Cardiac fibroblast (primary cell): ENCODE results near the gene ZBTB22.

ENCODE experiments used
- DNase-seq, 2 donors: peaks; one replicate each; pipeline versions ENCODE4 v3.0.0 to v3.0.0-alpha.2; 2010; ENCODE audit warnings: low read depth in 2 of 2
- H3K4me3 ChIP-seq, 2 donors: replicated peaks in 1 of 2; 1 replicate in 1 of 2; 2 replicates in 1 of 2; pipeline ENCODE4 v1.5.1; 2011; ENCODE audit warnings: low read depth in 2 of 2, low read length in 2 of 2, mild to moderate bottlenecking in 2 of 2, moderate library complexity in 1 of 2
- TF ChIP-seq, protein P1 (sequence below): IDR thresholded peaks from one replicate; pipeline ENCODE4 v1.5.1; 2011; ENCODE audit warnings: low read depth, mild to moderate bottlenecking, low read length, inconsistent platforms

The ZBTB22 gene

DNA sequence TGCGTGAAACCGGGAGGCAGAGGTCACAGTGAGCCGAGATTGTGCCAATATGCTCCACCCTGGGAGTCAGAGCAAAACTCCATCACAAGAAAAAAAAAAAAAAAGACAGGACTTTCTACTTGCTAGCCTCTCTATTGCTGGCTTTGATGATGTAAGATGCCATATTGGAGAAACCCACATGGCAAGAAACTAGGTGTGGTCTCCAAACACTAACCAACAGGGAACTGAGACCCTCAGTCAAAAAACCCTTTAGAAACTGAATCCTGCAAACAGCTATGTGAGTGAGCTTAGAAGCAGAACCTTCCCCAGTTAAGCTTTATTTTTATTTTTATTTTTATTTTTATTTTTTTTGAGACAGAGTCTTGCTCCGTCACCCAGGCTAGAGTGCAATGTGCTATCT is 18.4 kb upstream of the ZBTB22 start:
- TF ChIP-seq, protein P1, sequence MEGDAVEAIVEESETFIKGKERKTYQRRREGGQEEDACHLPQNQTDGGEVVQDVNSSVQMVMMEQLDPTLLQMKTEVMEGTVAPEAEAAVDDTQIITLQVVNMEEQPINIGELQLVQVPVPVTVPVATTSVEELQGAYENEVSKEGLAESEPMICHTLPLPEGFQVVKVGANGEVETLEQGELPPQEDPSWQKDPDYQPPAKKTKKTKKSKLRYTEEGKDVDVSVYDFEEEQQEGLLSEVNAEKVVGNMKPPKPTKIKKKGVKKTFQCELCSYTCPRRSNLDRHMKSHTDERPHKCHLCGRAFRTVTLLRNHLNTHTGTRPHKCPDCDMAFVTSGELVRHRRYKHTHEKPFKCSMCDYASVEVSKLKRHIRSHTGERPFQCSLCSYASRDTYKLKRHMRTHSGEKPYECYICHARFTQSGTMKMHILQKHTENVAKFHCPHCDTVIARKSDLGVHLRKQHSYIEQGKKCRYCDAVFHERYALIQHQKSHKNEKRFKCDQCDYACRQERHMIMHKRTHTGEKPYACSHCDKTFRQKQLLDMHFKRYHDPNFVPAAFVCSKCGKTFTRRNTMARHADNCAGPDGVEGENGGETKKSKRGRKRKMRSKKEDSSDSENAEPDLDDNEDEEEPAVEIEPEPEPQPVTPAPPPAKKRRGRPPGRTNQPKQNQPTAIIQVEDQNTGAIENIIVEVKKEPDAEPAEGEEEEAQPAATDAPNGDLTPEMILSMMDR, result no peak
- no peak for DNase-seq
- no peak overlapping the region for H3K4me3 ChIP-seq

DNA sequence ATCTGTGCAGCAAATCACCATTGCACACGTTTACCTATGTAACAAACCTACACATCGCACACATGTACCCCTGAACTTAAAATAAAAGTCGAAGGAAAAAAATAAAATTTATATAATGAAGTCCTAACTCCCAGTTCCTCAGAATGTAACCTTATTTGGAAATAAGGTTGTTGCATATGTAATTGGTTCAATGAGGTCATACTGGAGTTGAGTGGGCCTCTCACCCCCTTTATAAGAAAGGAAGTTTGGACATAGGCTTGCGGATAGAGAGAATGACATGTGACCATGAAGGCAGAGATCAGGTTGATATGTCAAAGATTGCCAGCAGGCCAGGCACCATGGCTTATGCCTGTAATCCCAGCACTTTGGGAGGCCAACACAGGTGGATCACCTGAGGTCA is 16.1 kb upstream of the ZBTB22 start:
- TF ChIP-seq, protein P1, result no peak
- H3K4me3 ChIP-seq, result no peak overlapping the region
- DNase-seq, result no peak

DNA sequence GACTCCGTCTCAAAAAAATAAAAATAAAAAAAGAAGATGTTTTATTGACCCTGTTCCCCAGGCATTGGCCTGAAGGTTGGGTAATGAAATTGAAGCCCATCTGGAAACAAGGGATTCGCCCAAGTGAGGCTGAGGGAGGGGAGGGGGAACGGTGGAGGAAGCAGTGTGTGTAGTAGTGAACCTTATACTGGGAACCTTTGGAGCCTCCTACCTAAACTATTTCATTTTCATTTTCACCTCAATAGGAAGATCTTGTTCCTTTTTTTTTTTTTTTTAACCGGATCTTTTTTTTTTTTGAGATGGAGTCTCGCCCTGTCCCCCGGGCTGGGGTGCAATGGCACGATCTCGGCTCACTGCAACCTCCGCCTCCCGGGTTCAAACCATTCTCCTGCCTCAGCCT is 13.2 kb upstream of the ZBTB22 start:
- TF ChIP-seq, protein P1, result no peak
- DNase-seq, result no peak
- no peak overlapping the region for H3K4me3 ChIP-seq

DNA sequence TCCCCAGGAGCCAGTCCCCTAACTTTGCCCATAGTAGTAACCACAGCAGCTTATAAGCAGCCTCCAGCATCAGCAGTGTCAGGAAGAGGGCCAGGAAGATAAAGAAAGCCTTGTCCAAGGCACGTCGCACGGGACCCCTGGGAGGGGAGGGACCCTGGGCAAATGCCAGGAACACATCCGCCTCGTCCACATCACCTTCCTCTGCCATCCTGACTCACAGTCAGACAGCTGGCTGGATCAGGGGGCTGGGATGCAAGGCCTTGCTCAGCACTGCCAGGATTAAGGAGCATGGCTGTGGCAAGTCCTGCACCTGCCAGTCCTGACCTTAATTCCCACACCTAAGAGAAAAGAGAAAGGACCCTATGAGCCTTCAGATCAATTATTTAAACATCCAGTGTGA is 11.5 kb upstream of the ZBTB22 start:
- DNase-seq, result peak in 1 of 2 donors; percentile 4
- TF ChIP-seq, protein P1, result no peak
- H3K4me3 ChIP-seq, result no peak overlapping the region

DNA sequence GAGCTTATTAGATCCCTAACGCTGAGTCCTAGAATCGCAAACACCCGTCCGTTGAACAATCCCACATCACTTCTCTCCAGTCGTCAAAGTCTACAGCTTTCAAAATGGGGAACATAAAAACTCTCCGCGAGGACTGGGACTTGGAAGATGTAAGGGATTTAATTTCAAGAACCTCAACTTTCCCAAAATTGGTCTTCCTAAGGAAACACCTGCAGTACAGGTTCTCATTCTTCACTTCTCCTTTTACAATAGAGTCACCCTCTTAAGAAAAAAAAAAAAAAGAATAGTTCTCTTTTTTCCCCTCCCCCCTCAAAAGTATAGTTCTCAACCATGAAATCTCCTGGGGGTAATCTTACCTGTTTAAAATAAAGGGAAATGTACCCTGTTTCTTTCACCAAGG is 6.6 kb upstream of the ZBTB22 start:
- no peak for DNase-seq
- H3K4me3 ChIP-seq, result no peak overlapping the region
- TF ChIP-seq, protein P1, result no peak

DNA sequence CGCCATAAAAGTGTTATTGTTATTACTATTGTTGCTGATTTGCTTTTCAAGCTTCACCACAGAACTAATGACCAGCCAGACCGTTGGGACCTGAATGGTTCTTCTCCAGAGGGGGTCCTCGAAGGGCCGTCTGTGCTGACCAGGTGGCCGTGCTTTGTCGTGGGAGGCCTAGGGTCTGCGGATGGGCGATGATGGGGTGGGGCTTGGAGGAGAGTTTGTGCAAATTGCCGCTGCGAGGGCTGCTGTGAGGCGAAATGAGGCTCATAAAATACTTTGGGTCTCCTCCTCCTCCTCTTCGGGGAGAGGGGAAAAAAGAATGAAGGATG is 6.0 kb upstream of the ZBTB22 start:
- TF ChIP-seq, protein P1, result no peak
- no peak for DNase-seq
- peak overlapping the region; percentile 75 to 84 for H3K4me3 ChIP-seq

DNA sequence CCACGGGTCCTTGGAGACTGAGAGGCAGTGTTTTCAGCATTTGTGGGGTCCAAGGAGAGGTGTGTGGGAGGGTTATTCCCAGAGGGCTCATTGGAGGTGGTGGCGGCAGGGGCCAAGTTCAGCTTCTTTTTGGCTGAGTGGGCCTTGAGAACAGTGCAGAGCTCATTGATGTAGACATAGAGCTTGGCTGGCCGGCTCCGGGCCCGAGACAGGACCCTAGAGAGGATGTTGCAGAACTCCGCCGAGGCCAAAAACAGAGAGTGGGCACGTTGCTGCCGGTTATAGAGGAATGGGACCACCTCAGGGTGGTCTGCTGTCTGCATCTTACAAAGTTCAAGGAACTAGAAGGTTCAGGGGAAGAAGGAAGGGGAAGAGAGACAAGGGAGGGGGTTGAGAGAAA is 3.7 kb upstream of the ZBTB22 start:
- peak overlapping the region in 1 of 2 donors; percentile 84 for H3K4me3 ChIP-seq
- DNase-seq, result no peak
- TF ChIP-seq, protein P1, result no peak
